ENCODE results near the gene BNC2. TPM values are rescaled to one million over a fixed set of nuclear protein-coding genes. Genes with fewer than 3 reads are reported as not detected.
A peak's percentile ranks its signal among the peaks of the same experiment; 100 is the strongest.

BNC2 gene
- total RNA-seq, 1 experiment from 2014 or later = 43.6 TPM

DNA sequence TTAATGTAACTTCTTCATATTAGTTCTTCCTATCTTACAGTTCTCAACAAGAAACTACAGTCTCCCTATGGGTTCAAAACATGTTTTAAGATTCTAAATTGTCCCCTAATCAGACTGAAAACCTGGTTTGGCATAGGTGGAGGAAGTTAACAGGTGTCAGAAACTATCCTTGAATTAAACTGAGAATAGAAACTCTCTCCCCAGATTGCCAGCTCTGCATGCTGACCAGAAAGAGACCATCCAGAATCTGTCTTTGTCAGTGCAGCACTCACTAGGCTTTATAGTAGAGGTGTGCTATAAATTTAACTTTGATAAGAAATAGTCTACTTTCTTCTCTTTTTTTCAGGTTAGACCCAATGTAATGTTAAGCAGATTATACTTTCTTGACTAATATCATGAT lies 63.8 kb downstream of the BNC2 start:
- H2BK12ac ChIP-seq (ENCODE audit: insufficient read length, low read depth, low read length) = no peak overlapping the region
- no peaks in the 10 kb centered on the region for H3K9me3 Mint-ChIP-seq
- H3K27ac Mint-ChIP-seq = peak overlapping the region in 2 of 3 experiments; percentile 34 to 80; a peak in 4 of 7 replicates
- no peaks in the 10 kb centered on the region; the same call in 1 of the 2 replicates for H3K27me3 Mint-ChIP-seq (ENCODE audit: low read depth)
- no peak overlapping the region for H2BK15ac ChIP-seq (ENCODE audit: low read depth, low read length)
- TF ChIP-seq, protein P1, sequence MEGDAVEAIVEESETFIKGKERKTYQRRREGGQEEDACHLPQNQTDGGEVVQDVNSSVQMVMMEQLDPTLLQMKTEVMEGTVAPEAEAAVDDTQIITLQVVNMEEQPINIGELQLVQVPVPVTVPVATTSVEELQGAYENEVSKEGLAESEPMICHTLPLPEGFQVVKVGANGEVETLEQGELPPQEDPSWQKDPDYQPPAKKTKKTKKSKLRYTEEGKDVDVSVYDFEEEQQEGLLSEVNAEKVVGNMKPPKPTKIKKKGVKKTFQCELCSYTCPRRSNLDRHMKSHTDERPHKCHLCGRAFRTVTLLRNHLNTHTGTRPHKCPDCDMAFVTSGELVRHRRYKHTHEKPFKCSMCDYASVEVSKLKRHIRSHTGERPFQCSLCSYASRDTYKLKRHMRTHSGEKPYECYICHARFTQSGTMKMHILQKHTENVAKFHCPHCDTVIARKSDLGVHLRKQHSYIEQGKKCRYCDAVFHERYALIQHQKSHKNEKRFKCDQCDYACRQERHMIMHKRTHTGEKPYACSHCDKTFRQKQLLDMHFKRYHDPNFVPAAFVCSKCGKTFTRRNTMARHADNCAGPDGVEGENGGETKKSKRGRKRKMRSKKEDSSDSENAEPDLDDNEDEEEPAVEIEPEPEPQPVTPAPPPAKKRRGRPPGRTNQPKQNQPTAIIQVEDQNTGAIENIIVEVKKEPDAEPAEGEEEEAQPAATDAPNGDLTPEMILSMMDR (conservative IDR thresholded peaks at IDR 0.05) = no peak
- H3K18ac ChIP-seq (ENCODE audit: insufficient read length, low read depth, low read length) = no peak overlapping the region
- H3K23ac ChIP-seq (ENCODE audit: insufficient read length, low read depth, low read length) = no peak overlapping the region
- no peak for DNase-seq
- no peak overlapping the region for H3T11ph ChIP-seq (ENCODE audit: low read length)
- H4K20me1 ChIP-seq (ENCODE audit: control insufficient read depth, insufficient read depth, insufficient read length) = no peaks in the 10 kb centered on the region
- no peaks in the 10 kb centered on the region for H3K79me2 ChIP-seq (ENCODE audit: insufficient read depth, low read length)
- H2AFZ ChIP-seq (ENCODE audit: low read length) = no peak overlapping the region
- no peak overlapping the region for H2AK5ac ChIP-seq (ENCODE audit: insufficient read length, low read length)
- H3K27me3 ChIP-seq (ENCODE audit: insufficient read depth, low read length) = no peaks in the 10 kb centered on the region
- no peak overlapping the region for H4K5ac ChIP-seq (ENCODE audit: insufficient read length, low read depth, low read length)
- peaks cover 69 to 72% of the 10 kb centered on the region in 2 experiments for H3K4me1 Mint-ChIP-seq
- no peak overlapping the region for H4K91ac ChIP-seq (ENCODE audit: insufficient read length, low read depth, low read length)
- H3K27ac ChIP-seq (ENCODE audit: insufficient read length, low read depth, low read length) = no peak overlapping the region
- peaks cover 2 to 8% (median 4%) of the 10 kb centered on the region in 3 experiments; a peak in 5 of 7 replicates for H3K36me3 Mint-ChIP-seq (ENCODE audit: insufficient read depth in 1 of 3, low read depth in 3 of 3)
- H2BK120ac ChIP-seq (ENCODE audit: low read depth, low read length, poor library complexity, severe bottlenecking) = no peak overlapping the region
- H3K23me2 ChIP-seq (ENCODE audit: insufficient read length, low read depth, low read length, poor library complexity, severe bottlenecking) = no peaks in the 10 kb centered on the region
- no peak overlapping the region for H4K8ac ChIP-seq (replicated peaks; ENCODE audit: insufficient read length, low read depth, low read length)
- H3K9me3 ChIP-seq (ENCODE audit: control insufficient read depth, low read depth, low read length) = no peaks in the 10 kb centered on the region
- H2BK5ac ChIP-seq (ENCODE audit: insufficient read length, low read length) = no peak overlapping the region
- no peak overlapping the region for H3K9ac ChIP-seq (ENCODE audit: extremely low read depth, insufficient read length, low read length)
- H3K4ac ChIP-seq (ENCODE audit: low read depth, low read length) = no peak overlapping the region
- H3K4me2 ChIP-seq (ENCODE audit: insufficient read depth, insufficient read length, low read length) = no peak overlapping the region
- H3K4me1 ChIP-seq (ENCODE audit: insufficient read depth, low read length) = peaks cover 12% of the 10 kb centered on the region; the same call in 1 of the 2 replicates
- H2BK20ac ChIP-seq (ENCODE audit: low read depth, low read length, poor library complexity, severe bottlenecking) = no peak overlapping the region
- H3K4me3 Mint-ChIP-seq = no peak overlapping the region
- H3K79me1 ChIP-seq (ENCODE audit: insufficient read depth, low read depth, low read length, poor library complexity, severe bottlenecking) = no peaks in the 10 kb centered on the region
- no peak overlapping the region for H3K56ac ChIP-seq (ENCODE audit: insufficient read length, low read depth, low read length)
- H3K14ac ChIP-seq (ENCODE audit: insufficient read depth, low read length) = no peak overlapping the region

Measured in H9 (cell line).